Epidermal melanocyte (primary cell): ENCODE data around the gene SFMBT2.

Experiments
- DNase-seq: peaks from one replicate; pipeline ENCODE4 v3.0.0; 2011; ENCODE audit warnings: low spot score; ENCODE audit not compliant: insufficient read length

The SFMBT2 gene

GRCh38 chr10:7410862-7411670 lies at the start of gene SFMBT2:
Gene SFMBT2, minus strand, starts transcription at chr10:7411034. Its CDS starts 29,136 bp downstream, at chr10:7381898.
- DNase-seq: peak; percentile 80

- no peak for DNase-seq
These were observed 49.2 kb upstream of the SFMBT2 start for GRCh38 chr10:7460006-7460405.

- no peak for DNase-seq
These were observed 47.7 kb upstream of the SFMBT2 start for GRCh38 chr10:7458556-7458955.

- DNase-seq: no peak
These were observed 46.9 kb upstream of the SFMBT2 start for GRCh38 chr10:7457478-7458316.

- no peak for DNase-seq
These were observed 38.3 kb upstream of the SFMBT2 start for GRCh38 chr10:7449063-7449695.

GRCh38 chr10:7445474-7446185 lies 34.8 kb upstream of the SFMBT2 start:
- no peak for DNase-seq

- no peak for DNase-seq
These were observed 33.8 kb upstream of the SFMBT2 start for GRCh38 chr10:7444551-7445121.

GRCh38 chr10:7443036-7443435 lies 32.2 kb upstream of the SFMBT2 start:
- DNase-seq: no peak

- DNase-seq: no peak
These were observed 30.7 kb upstream of the SFMBT2 start for GRCh38 chr10:7441403-7442147.

GRCh38 chr10:7439696-7440095 lies 28.9 kb upstream of the SFMBT2 start:
- DNase-seq: no peak

GRCh38 chr10:7438196-7438986 lies 27.6 kb upstream of the SFMBT2 start:
- no peak for DNase-seq

- DNase-seq: no peak
These were observed 25.8 kb upstream of the SFMBT2 start for GRCh38 chr10:7436490-7437100.

GRCh38 chr10:7435674-7436073 lies 24.8 kb upstream of the SFMBT2 start:
- no peak for DNase-seq

GRCh38 chr10:7434378-7434777 lies 23.5 kb upstream of the SFMBT2 start:
- DNase-seq: no peak

GRCh38 chr10:7433861-7434260 lies 23.0 kb upstream of the SFMBT2 start:
- no peak for DNase-seq

- no peak for DNase-seq
These were observed 22.3 kb upstream of the SFMBT2 start for GRCh38 chr10:7432884-7433726.

- DNase-seq: no peak
These were observed 18.0 kb upstream of the SFMBT2 start for GRCh38 chr10:7428673-7429350.

- no peak for DNase-seq
These were observed 15.5 kb upstream of the SFMBT2 start for GRCh38 chr10:7426349-7426748.
